Mucosa of descending colon (tissue), 3 donors: ENCODE results near the gene VPS26C. TPM values are rescaled to one million over a fixed set of nuclear protein-coding genes. Genes with fewer than 3 reads are reported as not detected.

ENCODE experiments used
- ATAC-seq: fragments of 200-7000 bp; cut with Tn5 transposase; one replicate; pipeline ENCODE4 v1.9.1; 2020; ENCODE audit warnings: mild to moderate bottlenecking, moderate library complexity
- DNase-seq, 3 donors: peaks; one replicate each; pipeline ENCODE4 v3.0.0-alpha.2; 2020
- H3K36me3 ChIP-seq: fragments of 200-600 bp; one replicate; pipeline ENCODE4 v1.8.0; 2021; ENCODE audit warnings: low read depth, mild to moderate bottlenecking
- H3K4me1 ChIP-seq: fragments of 200-600 bp; one replicate; pipeline ENCODE4 v1.8.0; 2021; ENCODE audit warnings: low read depth, mild to moderate bottlenecking
- H3K4me3 ChIP-seq: fragments of 200-600 bp; one replicate; pipeline ENCODE4 v1.8.0; 2021; ENCODE audit warnings: mild to moderate bottlenecking
- H3K9me3 ChIP-seq: fragments of 200-600 bp; one replicate; pipeline ENCODE4 v1.8.0; 2021; ENCODE audit warnings: mild to moderate bottlenecking
- intact Hi-C, 2 donors: fragments of 100-400 bp; cut with DNase I in 1 of 2; cut with micrococcal nuclease in 1 of 2; formaldehyde crosslinking; loops; one replicate each; pipeline versions ENCODE4 v1.11.0 to v1.11.1; 2022; cut with DNase I, micrococcal nuclease
- total RNA-seq, 3 donors: library from RNA; stranded (reverse); fragmentation: NEBNext Ultra II Directional in 2 of 3; extraction: Animal tissue kit (Norgen Biotek cat#: 25700) in 2 of 3; gene quantifications; one replicate each; pipeline versions ENCODE4 v1.2.1 to v1.2.4, GENCODE V29; 2021 to 2023
- TF ChIP-seq, protein P1 (sequence below): fragments of 200-600 bp; IDR thresholded peaks from one replicate; pipeline ENCODE4 v1.8.0; 2022; ENCODE audit warnings: antibody characterized with exemption, mild to moderate bottlenecking
- donor health status: DM: no; HTN: no; CAD: no; lungs with moderate emphysema.
- donor health status: DM: no; HTN: no; CAD: no.
- donor health status: DM: no; HTN: yes; CAD: no.

VPS26C gene
- total RNA-seq, 3 donors from 2014 or later, result 62.7 to 72.4 (median 71.8) TPM

DNA sequence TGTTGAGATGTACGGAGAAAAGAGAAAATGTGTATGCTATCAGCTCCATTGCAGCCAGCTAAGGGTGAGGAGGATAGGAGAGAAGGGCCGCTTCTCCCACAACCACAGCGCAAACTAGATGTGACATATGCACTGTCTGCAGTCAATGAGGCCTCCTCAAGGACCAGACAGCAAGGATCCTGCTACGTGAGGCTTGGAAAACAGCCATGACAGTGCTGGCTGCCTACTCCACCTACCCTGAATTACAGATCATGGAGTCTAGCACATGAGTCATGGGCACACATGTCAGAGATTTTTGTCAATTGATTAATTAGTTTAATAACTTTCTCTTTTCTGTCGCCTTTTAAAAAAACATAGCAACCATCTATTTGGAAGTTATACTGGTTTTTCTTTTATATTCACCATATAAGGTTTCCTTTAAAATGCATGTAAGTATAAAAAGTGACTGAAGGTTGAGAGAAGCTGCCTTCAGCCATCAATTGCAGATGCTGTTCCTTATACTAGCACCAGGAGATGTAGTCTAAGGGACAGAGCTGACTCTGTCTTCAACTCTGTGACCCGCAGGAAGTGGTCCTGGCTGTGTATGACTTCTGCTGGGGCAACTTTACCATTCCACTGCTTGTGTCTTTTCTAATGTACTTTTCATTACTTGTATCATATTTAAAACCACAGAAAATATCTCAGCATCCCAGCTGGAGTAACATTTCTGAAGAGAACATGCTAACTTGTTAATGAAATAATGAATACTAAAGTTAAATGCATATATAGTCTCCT lies 3.1 kb downstream of the VPS26C start:
- intact Hi-C loops, result loop anchor here in 1 of 2 donors (10.0 kb wide), 1 partner anchor 111 kb away; no protein-coding TSS in a partner anchor
- H3K4me1 ChIP-seq, result peaks cover 10% of the 10 kb centered on the region
- H3K36me3 ChIP-seq, result peaks cover 5% of the 10 kb centered on the region
- no peak overlapping the region for H3K4me3 ChIP-seq
- H3K9me3 ChIP-seq, result no peaks in the 10 kb centered on the region
- ATAC-seq, result no peak
- no peak for DNase-seq
- TF ChIP-seq, protein P1, sequence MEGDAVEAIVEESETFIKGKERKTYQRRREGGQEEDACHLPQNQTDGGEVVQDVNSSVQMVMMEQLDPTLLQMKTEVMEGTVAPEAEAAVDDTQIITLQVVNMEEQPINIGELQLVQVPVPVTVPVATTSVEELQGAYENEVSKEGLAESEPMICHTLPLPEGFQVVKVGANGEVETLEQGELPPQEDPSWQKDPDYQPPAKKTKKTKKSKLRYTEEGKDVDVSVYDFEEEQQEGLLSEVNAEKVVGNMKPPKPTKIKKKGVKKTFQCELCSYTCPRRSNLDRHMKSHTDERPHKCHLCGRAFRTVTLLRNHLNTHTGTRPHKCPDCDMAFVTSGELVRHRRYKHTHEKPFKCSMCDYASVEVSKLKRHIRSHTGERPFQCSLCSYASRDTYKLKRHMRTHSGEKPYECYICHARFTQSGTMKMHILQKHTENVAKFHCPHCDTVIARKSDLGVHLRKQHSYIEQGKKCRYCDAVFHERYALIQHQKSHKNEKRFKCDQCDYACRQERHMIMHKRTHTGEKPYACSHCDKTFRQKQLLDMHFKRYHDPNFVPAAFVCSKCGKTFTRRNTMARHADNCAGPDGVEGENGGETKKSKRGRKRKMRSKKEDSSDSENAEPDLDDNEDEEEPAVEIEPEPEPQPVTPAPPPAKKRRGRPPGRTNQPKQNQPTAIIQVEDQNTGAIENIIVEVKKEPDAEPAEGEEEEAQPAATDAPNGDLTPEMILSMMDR, result no peak

DNA sequence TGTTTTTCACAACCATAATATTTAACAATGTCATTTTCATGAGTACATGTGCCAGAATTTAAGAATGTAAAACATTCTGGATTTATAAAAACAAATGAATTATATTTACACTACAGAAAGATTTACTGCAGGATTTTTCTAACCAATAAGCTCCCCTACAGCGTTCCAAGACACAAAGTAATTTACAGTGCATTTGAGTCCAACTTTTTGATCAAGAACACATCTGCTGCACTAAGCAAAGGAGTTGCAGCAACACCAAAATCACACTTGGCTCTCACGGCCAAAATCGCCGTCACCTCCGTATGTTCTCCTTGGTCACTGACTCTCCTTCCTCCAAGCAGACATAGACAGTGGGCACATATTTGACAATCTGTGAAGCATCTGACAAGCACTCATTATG lies 7.7 kb downstream of the VPS26C start:
- ATAC-seq, result no peak
- intact Hi-C loops, result no loop called here
- Histone ChIP-seq H3K36me3 (no peaks in the 10 kb centered on the region), H3K9me3 (no peaks in the 10 kb centered on the region), H3K4me3 (no peak overlapping the region), H3K4me1 (peaks cover 6% of the 10 kb centered on the region)
- no peak for DNase-seq
- TF ChIP-seq, protein P1, result no peak

DNA sequence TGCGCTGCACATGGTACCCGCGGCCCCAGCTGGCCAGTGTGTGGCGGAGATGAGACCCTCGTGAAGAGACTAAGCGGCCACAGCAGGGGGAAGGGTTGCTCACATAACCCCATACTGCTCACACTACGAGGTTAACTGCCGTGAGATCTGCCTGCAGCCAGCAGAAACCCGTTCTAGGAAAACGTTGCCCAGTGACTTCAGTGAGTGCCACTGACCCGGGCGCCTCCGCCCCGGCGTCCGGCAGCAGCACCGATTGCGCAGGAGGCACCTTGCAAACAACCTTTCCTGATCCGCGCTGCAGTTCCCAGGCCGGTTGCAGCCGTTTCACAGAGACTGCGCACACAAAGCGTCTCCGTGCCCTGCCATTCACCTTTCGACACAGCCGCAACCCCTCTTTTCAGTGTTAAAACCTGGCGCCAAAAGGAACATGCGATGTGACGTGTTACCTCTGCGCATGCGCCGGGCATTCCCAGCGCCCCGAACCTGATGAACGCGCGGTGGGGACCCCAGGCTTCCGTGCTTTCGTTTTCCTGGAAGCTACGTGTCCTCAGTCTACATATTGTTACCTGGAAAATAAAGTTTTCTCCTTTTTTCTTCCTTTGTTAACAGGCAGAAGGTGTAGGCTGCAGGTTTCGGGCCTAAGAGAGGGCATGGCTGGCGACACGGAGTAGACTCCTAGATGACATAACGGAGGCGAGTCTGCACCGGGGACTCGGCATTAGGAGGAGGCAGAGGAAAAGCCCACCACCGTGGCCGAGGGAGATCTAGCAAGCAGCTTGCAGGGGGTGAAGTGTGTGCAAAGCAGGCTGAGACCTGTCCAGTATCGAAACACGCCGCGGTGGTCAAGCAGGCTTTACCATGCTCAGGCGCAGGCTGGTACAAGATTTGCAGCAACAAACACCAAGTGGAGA lies 8.9 kb downstream of the VPS26C start:
- Histone ChIP-seq H3K9me3 (no peaks in the 10 kb centered on the region), H3K4me3 (no peak overlapping the region), H3K4me1 (peaks cover 6% of the 10 kb centered on the region), H3K36me3 (no peaks in the 10 kb centered on the region)
- ATAC-seq, result peak; percentile 82
- TF ChIP-seq, protein P1, result no peak
- intact Hi-C loops, result no loop called here
- peak; percentile 67 to 76 (median 73) for DNase-seq

DNA sequence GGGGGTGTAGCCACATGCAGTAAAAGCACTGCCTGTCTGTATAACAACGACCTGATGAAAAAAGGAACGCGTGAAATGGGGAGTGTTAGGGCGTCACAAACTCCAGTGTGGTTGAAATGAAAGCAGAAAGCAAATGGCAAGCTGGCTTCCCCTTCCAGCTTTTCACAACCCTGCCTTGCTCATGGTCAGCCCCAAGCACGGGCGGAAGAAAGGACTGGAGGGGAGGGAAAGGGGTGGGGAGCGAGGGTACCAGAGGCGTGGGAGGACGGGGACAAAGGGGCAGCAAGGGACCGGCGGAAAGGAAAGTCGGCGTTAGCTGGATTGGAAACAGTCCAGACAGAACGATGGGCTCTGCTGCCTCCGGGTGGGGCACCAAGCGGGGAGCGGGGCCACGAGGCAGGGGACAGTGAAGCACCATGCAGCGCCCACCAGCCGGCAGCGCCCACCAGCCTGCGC lies 9.6 kb downstream of the VPS26C start:
- peaks cover 6% of the 10 kb centered on the region for H3K4me1 ChIP-seq
- TF ChIP-seq, protein P1, result no peak
- no peak overlapping the region for H3K4me3 ChIP-seq
- DNase-seq (peak; percentile 31 to 60 (median 54)), ATAC-seq (peak; percentile 68)
- intact Hi-C loops, result no loop called here
- H3K9me3 ChIP-seq, result no peaks in the 10 kb centered on the region
- H3K36me3 ChIP-seq, result no peaks in the 10 kb centered on the region

DNA sequence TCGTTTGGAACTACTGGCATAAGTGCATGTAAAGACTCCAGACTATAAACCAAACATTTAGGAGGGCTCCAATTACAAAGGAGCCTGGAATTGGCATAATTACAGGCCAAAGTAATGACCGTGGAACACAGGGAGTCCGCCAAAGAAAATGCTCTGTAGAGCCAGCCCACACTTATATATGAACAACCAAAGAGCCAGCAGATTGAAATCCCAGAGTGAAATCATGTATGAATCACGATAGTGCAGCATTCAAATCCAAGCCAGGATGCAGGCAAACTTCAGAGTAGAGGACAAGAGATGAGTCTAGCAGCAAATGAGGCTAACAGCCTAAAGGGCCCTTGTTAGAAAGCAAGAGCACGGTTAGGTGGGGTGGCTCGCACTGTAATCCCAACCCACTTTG lies 13.1 kb downstream of the VPS26C start:
- ATAC-seq (no peak), DNase-seq (no peak)
- Histone ChIP-seq H3K4me3 (no peak overlapping the region), H3K9me3 (no peaks in the 10 kb centered on the region), H3K36me3 (no peaks in the 10 kb centered on the region), H3K4me1 (peaks cover 6% of the 10 kb centered on the region)
- TF ChIP-seq, protein P1, result no peak
- intact Hi-C loops, result no loop called here
